DOHH2 (cell line): Measurements from ENCODE around the gene ZMIZ1.

Experiments used
- EZH2phosphoT487 ChIP-seq: fragments of 200-600 bp; sonication (generic); IDR thresholded peaks from 2 replicates; pipeline ENCODE4 v1.6.1; 2017; ENCODE audit warnings: borderline replicate concordance, mild to moderate bottlenecking, antibody characterized with exemption, low read length, moderate library complexity, mixed read lengths
- TF ChIP-seq, protein P1 (sequence below): fragments of 200-600 bp; sonication (generic); IDR thresholded peaks from one replicate; pipeline ENCODE4 v1.5.1; 2014; ENCODE audit warnings: antibody characterized with exemption, mild to moderate bottlenecking, low read depth, low read length; ENCODE audit not compliant: poor library complexity, severe bottlenecking

GRCh38 chr10:79203833-79204232, 135.1 kb downstream of the ZMIZ1 start:
- TF ChIP-seq, protein P1, sequence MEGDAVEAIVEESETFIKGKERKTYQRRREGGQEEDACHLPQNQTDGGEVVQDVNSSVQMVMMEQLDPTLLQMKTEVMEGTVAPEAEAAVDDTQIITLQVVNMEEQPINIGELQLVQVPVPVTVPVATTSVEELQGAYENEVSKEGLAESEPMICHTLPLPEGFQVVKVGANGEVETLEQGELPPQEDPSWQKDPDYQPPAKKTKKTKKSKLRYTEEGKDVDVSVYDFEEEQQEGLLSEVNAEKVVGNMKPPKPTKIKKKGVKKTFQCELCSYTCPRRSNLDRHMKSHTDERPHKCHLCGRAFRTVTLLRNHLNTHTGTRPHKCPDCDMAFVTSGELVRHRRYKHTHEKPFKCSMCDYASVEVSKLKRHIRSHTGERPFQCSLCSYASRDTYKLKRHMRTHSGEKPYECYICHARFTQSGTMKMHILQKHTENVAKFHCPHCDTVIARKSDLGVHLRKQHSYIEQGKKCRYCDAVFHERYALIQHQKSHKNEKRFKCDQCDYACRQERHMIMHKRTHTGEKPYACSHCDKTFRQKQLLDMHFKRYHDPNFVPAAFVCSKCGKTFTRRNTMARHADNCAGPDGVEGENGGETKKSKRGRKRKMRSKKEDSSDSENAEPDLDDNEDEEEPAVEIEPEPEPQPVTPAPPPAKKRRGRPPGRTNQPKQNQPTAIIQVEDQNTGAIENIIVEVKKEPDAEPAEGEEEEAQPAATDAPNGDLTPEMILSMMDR: peak; percentile 5
- TF ChIP-seq EZH2phosphoT487: no peak
